ENCODE measurements around the gene FRS2. TPM values are rescaled to one million over a fixed set of nuclear protein-coding genes. Genes with fewer than 3 reads are reported as not detected.

FRS2 gene
- total and polyA plus RNA-seq, 10 of the 15 experiments (the other 5 are each of a cell fraction or from before 2014, with no cell fraction given) = 1.1 to 13.1 (median 5.9) TPM

DNA sequence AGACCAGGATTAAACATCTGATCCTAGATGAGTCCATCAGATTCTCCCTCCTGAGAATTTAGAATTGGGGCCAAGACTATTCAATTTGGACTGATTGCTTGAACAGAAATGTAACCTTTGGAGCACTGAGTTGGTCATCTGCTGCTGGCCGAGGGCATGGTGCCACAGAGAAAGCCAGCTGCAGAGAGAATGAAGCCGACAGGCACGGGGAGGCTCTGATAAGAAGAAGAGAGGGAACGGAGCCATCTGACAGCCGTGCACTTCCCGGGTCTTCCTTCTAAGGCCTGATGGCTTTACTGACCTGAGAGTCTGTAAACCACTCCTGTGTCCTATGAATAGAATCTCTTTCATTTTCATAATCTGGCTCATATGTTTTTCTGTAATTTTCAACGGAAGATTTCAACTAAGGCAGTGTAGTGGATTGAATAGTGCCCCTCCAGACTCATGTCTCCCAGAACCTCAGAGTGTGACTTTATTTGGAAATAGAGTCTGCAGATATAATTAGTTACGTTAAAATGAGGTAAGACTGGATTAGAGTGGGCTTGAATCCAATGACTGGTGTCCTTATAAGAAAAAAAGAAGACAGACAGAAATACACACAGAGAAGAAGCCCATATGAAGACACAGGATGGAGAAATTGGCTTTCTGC is 39.1 kb upstream of the FRS2 start:
- DNase-seq (ENCODE audit: low read depth, low spot score) (no peak), FAIRE-seq (no peak), ATAC-seq (no peak)
- CTCF ChIA-PET = interaction anchor here (0.5 kb wide), 1 partner anchor 88 kb away, joined by 3 read pairs; no protein-coding TSS in a partner anchor
- H3K27me3 ChIP-seq (replicated peaks in 1 of 2; ENCODE audit: control insufficient read depth in 2 of 2, insufficient read depth in 2 of 2, low read length in 1 of 2) = no peaks in the 10 kb centered on the region
- 83% methylated on average over 8 of the region's 8 CpGs for WGBS (ENCODE audit: insufficient coverage, insufficient replicate concordance, low lambda C conversion rate, missing lambda C conversion rate)
- no TSS peak for BruUV-seq (replicated peaks)
- no peak overlapping the region for H3K27ac ChIP-seq (ENCODE audit: control insufficient read depth, insufficient read depth)
- no peaks in the 10 kb centered on the region for H3K36me3 ChIP-seq (ENCODE audit: control insufficient read depth in 2 of 2, insufficient read depth in 2 of 2, low read length in 1 of 2)
- no peaks in the 10 kb centered on the region for H3K4me1 ChIP-seq (ENCODE audit: control insufficient read depth, insufficient read depth, low read length)
- no peak overlapping the region for H3K4me2 ChIP-seq (ENCODE audit: control insufficient read depth, insufficient read depth)
- no peaks in the 10 kb centered on the region for H3K9me3 ChIP-seq (replicated peaks; ENCODE audit: control insufficient read depth, insufficient read depth, low read length)
- no peak overlapping the region for H2AFZ ChIP-seq (ENCODE audit: control insufficient read depth, low read depth, low read length)
- intact Hi-C loops (cut with micrococcal nuclease; ENCODE audit: unreplicated experiment) (no loop called here), in situ Hi-C loops (cut with MboI) (no loop called here)
- POLR2A ChIA-PET = no interaction called here
- TF ChIP-seq NR2C1 (IDR thresholded peaks at IDR 0.05) (no peak), ZNF274 (IDR thresholded peaks at IDR 0.05; ENCODE audit: insufficient read depth, insufficient read length) (no peak), NFYA (IDR thresholded peaks at IDR 0.05; ENCODE audit: borderline replicate concordance, low read depth, low read length) (no peak), FOS (IDR thresholded peaks at IDR 0.05; ENCODE audit: borderline replicate concordance, extremely low read depth, insufficient read length) (no peak), SMAD5 (IDR thresholded peaks at IDR 0.05; ENCODE audit: low read depth) (no peak), HDAC2 (IDR thresholded peaks at IDR 0.05) (no peak), TARDBP (IDR thresholded peaks at IDR 0.05; ENCODE audit: borderline replicate concordance) (no peak), NFXL1 (IDR thresholded peaks at IDR 0.05; ENCODE audit: borderline replicate concordance) (no peak), CBX5 (IDR thresholded peaks at IDR 0.05; ENCODE audit: low read depth) (no peak), RUNX3 (IDR thresholded peaks at IDR 0.05; ENCODE audit: low read length) (no peak), NBN (IDR thresholded peaks at IDR 0.05) (no peak)
- TF ChIP-seq, protein P1, sequence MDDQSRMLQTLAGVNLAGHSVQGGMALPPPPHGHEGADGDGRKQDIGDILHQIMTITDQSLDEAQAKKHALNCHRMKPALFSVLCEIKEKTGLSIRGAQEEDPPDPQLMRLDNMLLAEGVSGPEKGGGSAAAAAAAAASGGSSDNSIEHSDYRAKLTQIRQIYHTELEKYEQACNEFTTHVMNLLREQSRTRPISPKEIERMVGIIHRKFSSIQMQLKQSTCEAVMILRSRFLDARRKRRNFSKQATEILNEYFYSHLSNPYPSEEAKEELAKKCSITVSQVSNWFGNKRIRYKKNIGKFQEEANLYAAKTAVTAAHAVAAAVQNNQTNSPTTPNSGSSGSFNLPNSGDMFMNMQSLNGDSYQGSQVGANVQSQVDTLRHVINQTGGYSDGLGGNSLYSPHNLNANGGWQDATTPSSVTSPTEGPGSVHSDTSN (IDR thresholded peaks at IDR 0.05; ENCODE audit: insufficient replicate concordance, low read depth, low read length) = no peak
- TF ChIP-seq, protein P2, sequence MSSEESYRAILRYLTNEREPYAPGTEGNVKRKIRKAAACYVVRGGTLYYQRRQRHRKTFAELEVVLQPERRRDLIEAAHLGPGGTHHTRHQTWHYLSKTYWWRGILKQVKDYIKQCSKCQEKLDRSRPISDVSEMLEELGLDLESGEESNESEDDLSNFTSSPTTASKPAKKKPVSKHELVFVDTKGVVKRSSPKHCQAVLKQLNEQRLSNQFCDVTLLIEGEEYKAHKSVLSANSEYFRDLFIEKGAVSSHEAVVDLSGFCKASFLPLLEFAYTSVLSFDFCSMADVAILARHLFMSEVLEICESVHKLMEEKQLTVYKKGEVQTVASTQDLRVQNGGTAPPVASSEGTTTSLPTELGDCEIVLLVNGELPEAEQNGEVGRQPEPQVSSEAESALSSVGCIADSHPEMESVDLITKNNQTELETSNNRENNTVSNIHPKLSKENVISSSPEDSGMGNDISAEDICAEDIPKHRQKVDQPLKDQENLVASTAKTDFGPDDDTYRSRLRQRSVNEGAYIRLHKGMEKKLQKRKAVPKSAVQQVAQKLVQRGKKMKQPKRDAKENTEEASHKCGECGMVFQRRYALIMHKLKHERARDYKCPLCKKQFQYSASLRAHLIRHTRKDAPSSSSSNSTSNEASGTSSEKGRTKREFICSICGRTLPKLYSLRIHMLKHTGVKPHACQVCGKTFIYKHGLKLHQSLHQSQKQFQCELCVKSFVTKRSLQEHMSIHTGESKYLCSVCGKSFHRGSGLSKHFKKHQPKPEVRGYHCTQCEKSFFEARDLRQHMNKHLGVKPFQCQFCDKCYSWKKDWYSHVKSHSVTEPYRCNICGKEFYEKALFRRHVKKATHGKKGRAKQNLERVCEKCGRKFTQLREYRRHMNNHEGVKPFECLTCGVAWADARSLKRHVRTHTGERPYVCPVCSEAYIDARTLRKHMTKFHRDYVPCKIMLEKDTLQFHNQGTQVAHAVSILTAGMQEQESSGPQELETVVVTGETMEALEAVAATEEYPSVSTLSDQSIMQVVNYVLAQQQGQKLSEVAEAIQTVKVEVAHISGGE (CRISPR knock-in tag; IDR thresholded peaks at IDR 0.05) = no peak
- RAD21 ChIA-PET (ENCODE audit: unreplicated experiment) = no interaction called here
- H3K79me2 ChIP-seq (ENCODE audit: control insufficient read depth, insufficient read depth, low read length) = no peaks in the 10 kb centered on the region
- no peak overlapping the region for H3K9ac ChIP-seq (ENCODE audit: control insufficient read depth, insufficient read depth, low read length)
- SMC1A ChIA-PET (ENCODE audit: uncharacterized antibody, unreplicated experiment) = no interaction called here
- no peaks in the 10 kb centered on the region for H4K20me1 ChIP-seq (ENCODE audit: control insufficient read depth, insufficient read depth)
- H3K4me3 ChIP-seq = no peak overlapping the region

Data from GM12878 (cell line).